ENCODE results near the gene PLA2G4B.

The PLA2G4B gene

DNA sequence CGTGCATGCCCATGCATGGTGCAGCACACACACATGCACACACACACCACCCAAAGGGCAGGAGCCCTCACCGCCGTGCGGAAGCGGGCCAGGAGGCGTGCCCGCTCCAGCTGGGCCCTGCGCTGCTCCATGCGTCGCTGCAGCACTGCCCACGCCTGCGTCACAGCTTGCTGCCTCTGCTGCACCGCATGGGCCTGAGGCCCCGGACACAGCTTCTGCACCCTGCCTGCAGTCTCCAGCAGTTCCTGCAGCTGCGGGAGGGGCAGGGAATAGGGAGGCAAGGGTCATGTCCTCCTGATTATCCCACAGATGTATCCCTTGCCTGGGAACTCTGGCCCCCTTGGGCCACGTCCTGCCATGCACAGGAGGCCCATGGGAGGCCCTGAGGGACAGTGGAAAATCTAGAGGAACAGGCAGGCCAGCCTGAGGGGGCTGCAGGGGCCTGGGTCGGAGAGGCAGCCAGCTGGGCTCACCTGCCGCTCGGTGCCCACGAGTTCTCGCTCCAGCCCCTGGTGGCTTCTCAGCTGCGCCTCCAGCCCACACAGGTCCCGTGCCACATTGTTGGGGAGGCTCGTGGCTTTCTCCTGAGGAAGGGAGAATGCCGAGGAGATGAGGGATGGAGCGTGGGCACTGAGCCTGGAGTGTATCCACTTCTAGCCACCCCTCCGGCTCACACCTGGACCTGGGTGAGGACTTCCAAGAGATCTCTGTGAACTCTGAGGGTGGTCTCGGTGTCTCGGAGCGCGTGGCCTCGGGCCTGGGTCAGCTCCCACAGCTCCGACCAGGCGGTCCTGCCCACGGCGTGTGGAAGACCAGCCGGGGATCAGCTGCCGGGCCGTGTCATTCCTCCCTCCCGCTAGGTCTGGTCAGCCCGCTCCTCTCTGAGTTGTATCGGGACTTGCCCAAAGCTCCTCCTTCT, 31.4 kb downstream of the PLA2G4B start:
- no peak for DNase-seq (ENCODE audit: low read depth in 1 of 2, low spot score in 1 of 2)

DNA sequence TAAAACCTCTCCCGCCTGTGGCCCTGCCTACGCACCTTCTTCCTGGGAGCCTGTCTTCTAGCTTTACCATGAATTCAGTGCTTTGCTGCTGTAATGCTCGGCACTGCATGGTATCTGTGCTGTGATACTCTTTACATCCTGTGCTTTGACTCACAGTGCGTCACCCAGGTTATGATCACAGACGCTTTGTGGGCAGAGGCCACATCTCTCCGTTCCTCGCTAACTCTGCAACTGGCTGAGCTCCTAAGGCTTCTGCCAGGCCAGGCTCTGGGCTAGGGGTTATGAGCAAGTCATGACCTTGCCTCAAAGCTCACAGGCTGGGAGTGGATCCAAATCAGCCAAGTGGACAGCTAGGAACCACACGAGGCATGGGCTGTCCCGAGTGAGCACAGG, 32.0 kb downstream of the PLA2G4B start:
- DNase-seq (ENCODE audit: low read depth in 1 of 2, low spot score in 1 of 2): no peak

DNA sequence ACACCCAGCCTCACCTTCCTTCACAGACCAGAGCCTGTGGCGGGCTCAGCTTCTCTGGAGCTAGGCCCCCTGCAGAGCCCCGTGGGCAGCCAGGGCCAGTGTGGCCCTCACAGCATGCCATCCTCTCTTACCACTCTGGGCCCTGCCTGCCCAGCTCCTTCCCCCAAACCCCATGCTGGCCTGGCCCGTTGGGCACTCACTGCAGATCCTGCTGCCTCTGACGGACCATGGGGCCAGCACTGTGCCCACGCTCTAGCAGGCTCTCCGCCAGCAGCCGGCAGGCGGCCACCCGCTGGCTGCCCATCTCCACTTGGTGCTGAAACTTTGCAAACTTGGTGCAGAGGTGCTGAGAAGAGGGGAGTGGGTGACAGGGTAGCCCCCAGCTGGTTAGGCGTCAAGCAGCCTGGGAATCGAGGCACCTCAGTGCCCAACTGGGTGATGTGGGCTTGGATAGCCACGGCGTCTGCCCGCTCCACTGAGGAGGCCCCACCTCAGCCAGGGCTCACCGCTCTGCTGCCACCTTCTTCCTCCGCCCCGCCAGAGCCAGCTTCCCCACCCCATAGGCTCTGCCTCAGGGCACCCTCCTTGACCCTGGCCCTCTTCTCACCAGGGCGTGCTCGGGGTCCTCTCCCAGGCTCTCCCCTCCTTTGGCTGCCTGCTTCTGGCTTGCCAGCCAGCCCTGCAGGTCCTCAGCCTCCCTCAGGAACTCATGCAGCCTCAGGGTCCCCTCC, 32.7 kb downstream of the PLA2G4B start:
- DNase-seq (ENCODE audit: low read depth in 1 of 2, low spot score in 1 of 2): no peak

DNA sequence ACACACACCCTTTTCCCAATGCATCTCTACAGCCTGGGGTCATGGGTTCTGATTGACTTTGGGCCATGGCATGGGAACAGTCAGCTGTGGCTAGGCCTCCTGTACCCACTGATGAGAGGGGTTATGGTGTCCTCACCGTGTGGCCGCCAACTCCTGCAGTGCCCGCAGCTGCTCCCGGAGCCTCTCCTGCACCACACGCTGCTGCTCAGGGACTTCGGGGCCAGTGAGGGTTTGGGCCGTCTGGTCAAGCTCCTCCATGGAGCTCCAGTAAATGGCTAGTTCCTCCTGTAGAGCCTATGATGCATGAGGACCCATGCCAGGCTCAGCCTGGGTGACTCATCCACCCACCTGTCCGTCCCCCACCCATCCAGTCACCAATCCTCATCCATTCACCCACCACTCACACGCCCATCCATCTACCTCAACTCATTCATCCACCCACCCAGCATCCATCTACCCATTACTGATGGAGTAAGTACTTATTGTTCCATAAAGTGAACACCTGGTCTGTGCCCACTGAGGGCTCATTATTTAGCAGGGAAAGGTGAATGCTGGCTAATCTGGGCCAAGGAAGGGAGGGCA, 33.6 kb downstream of the PLA2G4B start:
- no peak for DNase-seq (ENCODE audit: low read depth in 1 of 2, low spot score in 1 of 2)

DNA sequence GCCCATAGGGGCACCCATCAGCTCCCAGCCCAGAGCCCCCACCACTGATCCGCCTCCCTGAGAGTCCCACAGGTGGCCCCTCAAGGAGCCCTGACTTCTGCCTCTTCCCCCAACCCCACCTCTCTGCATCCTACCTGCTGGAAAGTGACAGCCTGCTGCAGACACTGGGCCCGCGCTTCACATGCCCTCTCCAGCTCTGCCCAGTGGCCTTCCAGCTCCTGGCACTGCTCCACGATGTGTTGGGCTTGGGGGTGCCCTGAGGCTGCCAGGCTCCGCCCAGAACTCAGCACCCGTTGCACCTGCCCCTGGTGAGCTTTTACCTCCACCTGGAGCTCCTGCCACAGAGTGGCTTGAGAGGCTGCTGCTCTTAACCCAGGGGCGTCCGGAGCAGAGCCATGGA, 35.1 kb downstream of the PLA2G4B start:
- DNase-seq (ENCODE audit: low read depth in 1 of 2, low spot score in 1 of 2): no peak

DNA sequence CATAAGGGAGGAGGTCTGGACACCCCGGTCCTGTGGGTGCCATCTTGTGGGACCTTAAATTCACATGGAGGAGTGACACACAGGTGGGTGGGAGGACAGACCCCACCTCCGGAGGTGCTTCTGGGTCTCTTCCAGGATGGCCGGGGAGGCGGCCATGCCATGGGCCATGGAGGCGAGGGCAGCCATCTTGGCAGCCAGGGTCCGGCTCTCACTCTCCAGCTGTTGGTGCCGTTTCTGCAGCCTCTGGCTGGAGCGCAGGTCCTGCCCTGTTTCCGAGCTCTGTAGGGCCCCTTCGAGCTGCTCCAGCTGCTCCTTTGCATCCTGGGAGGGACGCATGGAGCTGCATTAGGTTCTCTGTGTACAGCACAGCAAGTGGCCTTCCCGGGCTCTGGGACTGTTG, 36.1 kb downstream of the PLA2G4B start:
- DNase-seq (ENCODE audit: low read depth in 1 of 2, low spot score in 1 of 2): no peak

DNA sequence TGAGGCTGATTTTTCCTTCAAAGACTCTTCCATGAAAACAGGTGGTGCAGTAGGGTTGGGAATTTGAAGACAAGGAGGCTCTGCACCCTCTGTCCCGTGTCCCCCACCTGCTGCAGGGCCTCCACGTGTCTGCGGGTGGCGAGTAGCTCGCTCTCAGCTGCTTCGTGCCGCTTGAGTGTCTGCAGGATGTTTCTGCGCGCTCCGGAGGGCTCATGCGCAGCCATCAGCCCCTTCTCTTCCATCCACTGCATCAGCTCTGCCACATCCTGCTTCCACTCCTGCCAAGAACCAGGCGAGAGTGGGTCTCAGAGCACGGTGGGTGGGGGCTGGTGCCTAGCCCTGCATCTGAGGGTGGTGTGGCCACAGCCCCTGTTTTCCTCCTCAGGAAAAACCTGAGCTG, 37.4 kb downstream of the PLA2G4B start:
- DNase-seq (ENCODE audit: low read depth in 1 of 2, low spot score in 1 of 2): no peak

DNA sequence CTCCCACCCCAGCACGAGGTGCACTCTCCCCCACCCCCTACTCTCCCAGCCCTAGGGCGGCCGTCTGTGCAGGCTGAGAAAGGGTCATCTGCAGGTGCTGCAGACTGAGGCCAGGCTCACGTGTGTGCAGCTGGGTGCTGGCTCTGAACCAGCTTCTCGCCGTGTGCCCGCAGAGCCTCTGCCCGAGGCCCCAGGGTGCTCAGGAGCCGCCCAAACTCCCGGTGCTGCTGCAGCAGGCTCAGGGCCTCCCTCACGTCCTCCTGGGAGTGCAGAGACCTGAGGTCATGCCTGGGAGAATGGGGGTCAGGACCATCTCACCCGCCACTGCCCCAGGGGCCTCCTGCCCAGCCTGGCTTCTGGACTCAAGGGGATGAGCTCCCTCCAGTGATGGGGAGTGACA, 38.0 kb downstream of the PLA2G4B start:
- DNase-seq (ENCODE audit: low read depth in 1 of 2, low spot score in 1 of 2): no peak

DNA sequence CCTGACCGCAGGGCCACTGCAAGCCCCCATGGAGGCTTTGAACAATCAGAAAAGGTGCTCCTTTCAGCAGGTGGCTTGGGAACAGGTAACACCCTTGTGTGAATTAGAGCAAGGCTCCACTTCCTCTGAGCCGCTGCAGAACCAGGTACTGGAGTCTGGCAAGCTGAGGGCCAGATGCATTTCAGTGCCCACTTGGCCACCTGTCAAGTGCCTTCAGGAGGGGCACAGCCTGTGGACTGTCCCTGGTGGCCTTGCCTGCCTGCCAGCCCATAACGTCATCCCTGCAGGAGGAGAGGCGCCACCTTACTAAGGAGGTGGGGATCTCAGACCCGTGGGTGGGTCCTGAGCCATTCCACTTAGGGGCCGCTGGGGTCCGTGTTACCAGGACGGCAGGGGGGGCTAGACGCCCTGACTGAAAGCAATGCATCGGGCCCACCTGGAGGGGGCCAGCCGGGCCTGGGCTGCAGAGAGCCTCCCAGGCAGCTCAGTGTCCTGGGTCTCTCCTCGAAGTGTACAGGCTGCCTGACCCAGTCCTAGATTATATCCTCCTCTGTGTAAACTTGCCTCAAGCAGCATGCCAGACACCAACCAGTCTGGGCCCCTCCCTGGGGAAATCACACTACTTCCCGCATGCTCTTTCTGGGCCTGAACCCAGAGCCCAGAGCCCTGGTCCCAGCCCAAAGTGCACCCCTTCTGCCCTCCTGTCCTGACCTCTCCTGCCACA, 39.1 kb downstream of the PLA2G4B start:
- DNase-seq (ENCODE audit: low read depth in 1 of 2, low spot score in 1 of 2): no peak

DNA sequence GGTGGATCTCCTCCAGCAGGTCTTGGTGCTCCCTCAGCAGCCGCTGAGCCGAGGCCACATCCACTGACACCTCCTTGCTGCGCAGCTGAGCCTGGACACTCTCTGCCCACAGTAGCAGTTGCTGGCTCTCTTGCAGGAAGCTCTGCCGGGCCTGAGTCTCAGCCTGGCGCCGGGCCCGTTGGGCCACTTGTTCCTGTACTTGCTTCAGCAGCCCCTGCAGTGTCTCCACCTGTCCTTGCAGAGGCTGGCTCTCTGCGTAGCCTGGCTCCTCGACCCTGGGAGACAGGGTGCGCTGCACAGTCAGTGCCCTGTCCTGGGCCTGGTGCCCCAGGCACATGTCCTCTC, 39.7 kb downstream of the PLA2G4B start:
- no peak for DNase-seq (ENCODE audit: low read depth in 1 of 2, low spot score in 1 of 2)

DNA sequence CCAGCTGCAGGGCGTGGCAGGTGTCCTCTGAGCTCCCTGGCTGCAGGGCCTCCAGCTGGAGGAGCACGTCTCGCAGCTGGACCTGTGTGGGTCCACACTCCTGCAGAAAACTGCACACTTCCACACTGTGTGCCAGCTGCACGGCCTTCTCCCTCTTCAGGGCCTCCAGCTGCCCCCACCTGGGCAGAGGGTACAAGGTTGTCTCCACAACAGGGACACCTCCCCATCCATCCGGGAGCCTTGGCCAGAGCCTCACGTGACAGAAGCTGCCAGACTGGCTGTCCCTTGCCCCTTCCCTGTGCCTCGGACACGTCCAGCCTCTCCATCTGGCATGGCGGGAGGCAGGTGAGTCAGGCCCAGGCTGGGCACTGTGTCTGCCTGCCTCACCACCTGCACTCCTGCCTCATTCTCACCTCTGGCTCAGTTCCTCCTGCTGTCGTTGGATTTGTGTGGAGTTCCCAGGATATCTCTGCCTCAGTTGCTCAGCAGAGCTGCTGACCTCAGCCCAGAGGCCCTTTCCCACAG, 40.7 kb downstream of the PLA2G4B start:
- no peak for DNase-seq (ENCODE audit: low read depth in 1 of 2, low spot score in 1 of 2)

DNA sequence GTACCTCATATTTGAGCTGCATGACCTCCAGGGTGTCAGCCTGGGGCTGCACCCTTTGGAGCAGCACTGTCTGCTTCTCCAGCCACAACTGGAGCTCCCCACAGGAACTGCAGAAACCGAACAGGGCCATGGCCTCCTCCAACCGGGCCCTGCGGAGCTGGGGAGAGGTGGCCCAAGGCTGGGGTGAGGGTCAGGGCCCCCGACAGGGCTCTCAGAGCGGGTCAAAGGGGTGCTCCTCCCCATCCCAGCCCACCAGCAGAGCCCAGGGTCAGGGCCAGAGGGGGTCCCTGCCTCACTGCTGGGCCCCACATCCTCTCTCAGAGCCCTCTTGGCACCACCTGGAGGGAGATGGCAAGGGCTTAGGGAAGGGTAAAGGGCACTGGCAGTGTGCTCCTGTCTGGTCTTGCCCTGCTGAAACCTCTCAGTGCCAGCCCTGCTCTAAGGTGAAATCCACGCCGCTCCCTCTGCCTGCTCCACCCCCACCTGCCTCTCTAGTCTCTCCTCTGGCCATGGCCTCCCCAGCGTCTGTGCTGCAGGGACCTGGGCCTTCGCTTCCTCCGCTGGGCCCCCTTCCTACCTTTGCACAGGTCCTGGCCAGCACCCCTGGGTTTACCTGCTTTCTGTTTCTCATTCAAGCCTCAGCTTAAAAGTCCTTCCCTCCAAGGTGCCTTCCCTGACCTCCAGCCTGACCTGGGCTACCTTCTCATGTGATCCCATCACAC, 41.7 kb downstream of the PLA2G4B start:
- DNase-seq (ENCODE audit: low read depth in 1 of 2, low spot score in 1 of 2): no peak

DNA sequence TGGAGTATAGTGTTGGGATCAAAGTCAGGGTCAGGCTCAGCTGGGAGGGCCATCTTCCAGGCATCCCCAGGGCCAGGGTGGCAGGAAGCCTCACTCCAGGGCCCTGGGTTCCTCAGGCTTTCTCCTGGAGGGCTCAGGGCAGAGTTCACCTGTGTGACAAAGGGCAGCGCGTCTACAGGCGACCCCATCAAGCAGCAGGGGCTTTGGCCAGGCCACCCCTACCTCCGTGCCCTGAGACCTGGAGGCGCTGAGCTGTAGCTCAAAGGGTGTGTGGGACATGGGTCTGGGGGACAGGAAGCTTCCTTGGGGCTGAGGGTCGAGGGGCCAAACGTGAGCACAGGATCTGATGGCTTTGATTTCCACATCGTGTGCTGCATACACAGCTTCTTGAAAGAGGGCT, 42.4 kb downstream of the PLA2G4B start:
- DNase-seq (ENCODE audit: low read depth in 1 of 2, low spot score in 1 of 2): no peak

DNA sequence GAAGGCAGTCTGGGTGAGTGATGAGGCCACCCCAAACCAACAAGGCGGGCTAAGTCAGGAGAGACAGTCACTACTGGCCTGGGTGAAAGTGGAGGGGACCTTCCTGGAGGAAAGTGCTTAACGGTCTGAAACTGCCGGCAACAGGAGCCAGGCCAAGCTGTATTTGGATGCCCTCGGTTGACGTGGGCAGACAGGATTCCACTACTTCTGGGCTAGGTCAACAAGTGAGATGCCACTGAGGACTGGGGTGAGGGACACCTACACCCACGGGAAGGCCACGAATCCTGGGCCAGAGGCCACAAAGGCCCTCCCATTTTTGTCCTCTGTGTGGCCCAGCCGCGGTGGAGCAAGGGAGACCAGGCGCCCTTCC, 42.9 kb downstream of the PLA2G4B start:
- DNase-seq (ENCODE audit: low read depth in 1 of 2, low spot score in 1 of 2): no peak

DNA sequence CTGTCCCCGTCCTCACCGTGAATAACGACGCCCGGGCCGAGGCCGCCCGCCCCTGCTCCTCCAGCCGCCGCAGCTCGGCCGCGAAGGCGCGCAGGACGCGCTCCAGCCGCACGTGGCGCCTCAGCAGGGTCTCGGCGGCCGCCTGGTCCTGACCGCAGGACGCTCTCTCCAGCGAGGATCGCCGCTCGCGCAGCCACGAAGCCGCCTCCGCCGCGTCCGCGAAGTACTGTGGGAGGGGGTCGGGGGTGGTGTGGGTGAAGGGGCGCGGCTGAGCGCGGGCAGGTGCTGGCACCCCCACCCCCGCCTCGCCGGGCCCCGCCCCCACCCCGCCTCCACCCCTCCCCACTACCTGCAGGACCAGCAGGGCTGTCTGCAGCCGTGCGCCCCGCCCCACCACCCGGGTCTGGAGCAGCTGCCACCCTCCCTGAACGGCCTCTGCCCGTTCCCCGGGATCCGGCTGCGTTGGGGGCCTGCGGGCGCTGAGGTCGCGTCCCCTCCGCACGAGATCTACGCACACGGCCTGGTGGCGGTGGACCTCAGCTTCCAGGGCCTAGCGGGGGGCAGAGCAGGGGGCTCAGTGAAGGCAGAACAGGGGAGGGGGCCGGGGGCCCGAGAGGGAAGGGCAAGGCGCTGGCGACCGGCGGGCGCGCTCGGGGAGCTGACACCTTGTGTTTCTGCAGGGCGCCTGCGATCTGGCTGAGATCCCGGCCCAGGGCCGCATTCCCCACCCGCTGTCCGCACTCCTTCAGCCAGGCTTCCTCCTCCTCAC, 43.5 kb downstream of the PLA2G4B start:
- DNase-seq (ENCODE audit: low read depth in 1 of 2, low spot score in 1 of 2): no peak

DNA sequence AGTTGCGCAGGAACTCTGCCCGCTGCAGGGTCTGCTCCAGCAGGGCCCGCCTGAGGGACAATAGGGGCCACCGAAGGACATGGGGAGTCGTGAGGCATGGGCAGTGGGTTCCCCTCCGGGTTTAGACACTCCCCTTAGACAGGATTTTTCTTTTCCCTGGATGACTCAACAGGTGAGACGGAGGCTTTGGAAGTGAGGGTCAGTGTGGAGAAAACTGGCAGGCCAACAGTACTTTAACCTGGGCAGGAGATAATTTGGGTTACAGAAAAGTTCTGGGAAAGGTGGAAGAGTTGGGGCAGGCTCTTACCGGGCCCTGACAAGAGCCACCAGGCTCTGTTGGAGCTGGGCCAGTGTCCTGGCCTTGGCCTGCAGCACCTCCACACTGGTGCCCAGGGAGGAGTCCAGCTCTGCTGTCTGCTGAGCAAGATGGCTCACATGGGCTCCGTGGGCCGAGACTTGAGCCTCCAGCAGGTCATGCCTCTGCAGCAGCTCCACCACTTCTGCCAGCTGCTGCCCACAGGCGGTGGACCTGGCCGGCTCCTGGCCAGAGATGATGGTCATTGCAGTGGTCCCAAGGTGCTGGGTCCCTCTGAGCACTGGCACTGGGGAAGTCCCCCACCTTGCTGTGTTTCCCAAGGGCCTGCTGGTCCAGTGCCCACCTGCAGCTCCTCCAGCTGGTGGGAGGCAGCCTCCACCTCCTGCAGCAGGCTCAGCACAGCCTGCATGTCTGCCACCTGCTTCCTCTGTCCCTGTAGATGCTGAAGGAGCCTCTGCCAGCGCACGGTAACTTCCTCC, 44.2 kb downstream of the PLA2G4B start:
- no peak for DNase-seq (ENCODE audit: low read depth in 1 of 2, low spot score in 1 of 2)

DNA sequence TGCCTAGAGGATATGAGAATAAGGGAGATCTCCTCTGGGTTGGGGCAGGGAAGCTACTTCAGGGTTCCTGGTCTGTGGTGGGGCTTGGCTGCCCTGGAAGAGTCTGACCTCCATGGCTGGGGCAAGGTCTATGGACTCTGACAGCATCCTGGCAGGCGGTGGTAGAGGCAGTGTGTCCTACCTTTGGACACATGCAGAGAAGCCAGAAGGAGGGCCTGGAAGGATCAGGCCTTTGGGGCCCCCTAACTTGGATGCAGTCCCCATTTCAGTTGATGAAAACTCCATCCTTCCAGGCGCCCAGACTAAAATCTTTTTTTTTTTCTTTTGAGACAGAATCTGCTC, 44.8 kb downstream of the PLA2G4B start:
- no peak for DNase-seq (ENCODE audit: low read depth in 1 of 2, low spot score in 1 of 2)

DNA sequence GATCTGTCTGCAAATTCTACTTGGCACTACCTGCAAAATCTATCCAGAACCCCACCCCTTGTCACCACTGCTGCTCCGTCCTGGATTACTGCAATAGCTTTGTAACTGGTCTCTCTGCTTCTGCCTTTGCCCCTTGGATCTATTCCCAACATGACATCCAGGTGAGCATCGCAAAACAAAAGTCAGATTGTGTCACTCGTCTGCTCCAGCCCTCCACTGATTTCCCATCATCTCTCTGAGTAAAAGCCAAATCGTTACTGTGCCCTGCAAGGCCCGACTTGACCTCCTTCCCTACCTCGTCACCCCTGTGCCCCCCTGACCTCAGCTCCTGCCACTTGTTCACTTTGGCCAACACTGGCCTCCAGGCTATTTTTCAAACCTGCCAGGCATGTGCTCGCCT, 45.8 kb downstream of the PLA2G4B start:
- no peak for DNase-seq (ENCODE audit: low read depth in 1 of 2, low spot score in 1 of 2)

DNA sequence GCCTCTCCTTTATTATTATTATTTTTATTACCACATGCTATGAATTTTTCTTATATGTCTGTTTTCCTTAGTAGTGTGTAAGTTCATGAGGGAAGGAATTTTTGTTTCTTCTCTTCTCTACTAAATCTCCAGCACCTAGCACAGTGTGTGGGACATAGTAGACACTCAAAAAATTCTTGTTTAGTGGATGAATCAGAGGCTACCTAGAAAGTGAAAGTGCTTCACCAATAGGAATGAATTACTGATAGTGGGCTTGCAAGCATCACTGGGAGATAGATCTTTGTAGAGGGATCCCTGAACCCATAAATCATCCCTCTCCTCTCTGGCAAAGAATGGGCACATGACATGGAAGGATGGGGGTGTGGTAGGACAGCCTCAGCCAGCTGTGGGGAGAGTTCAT, 46.7 kb downstream of the PLA2G4B start:
- no peak for DNase-seq (ENCODE audit: low read depth in 1 of 2, low spot score in 1 of 2)
